HG02885 (cell line): ENCODE data around the gene LRRTM4.

Source experiments
- ATAC-seq: cut with Tn5 transposase; IDR thresholded peaks from one replicate; pipeline ENCODE4 v1.9.1; 2021; ENCODE audit warnings: mild to moderate bottlenecking; ENCODE audit not compliant: unreplicated experiment, poor library complexity

The LRRTM4 gene

GRCh38 chr2:77013457-77013856, 508.7 kb downstream of the LRRTM4 start:
- ATAC-seq: no peak

GRCh38 chr2:77009307-77009706, 512.9 kb downstream of the LRRTM4 start:
- ATAC-seq: no peak

- no peak for ATAC-seq
These were observed 513.3 kb downstream of the LRRTM4 start for GRCh38 chr2:77008853-77009252.

GRCh38 chr2:77007686-77008085, 514.5 kb downstream of the LRRTM4 start:
- no peak for ATAC-seq

GRCh38 chr2:77005522-77005921, 516.7 kb downstream of the LRRTM4 start:
- no peak for ATAC-seq

GRCh38 chr2:77001895-77002294, 520.3 kb downstream of the LRRTM4 start:
- no peak for ATAC-seq

GRCh38 chr2:76998704-76999103, 523.5 kb downstream of the LRRTM4 start:
- no peak for ATAC-seq

GRCh38 chr2:76998152-76998551, 524.0 kb downstream of the LRRTM4 start:
- ATAC-seq: no peak

GRCh38 chr2:76997296-76997695, 524.9 kb downstream of the LRRTM4 start:
- no peak for ATAC-seq

GRCh38 chr2:76985387-76986136, 536.6 kb downstream of the LRRTM4 start:
- ATAC-seq: no peak

- ATAC-seq: no peak
These were observed 537.8 kb downstream of the LRRTM4 start for GRCh38 chr2:76984359-76984758.

GRCh38 chr2:76980067-76980787, 541.9 kb downstream of the LRRTM4 start:
- ATAC-seq: no peak

GRCh38 chr2:76977846-76978727, 544.1 kb downstream of the LRRTM4 start:
- ATAC-seq: no peak

- ATAC-seq: no peak
These were observed 546.4 kb downstream of the LRRTM4 start for GRCh38 chr2:76975752-76976151.

- ATAC-seq: no peak
These were observed 548.6 kb downstream of the LRRTM4 start for GRCh38 chr2:76973610-76974009.

- no peak for ATAC-seq
These were observed 556.4 kb downstream of the LRRTM4 start for GRCh38 chr2:76965772-76966171.

- no peak for ATAC-seq
These were observed 563.4 kb downstream of the LRRTM4 start for GRCh38 chr2:76958749-76959148.

- peak; percentile 88 for ATAC-seq
These were observed 568.3 kb downstream of the LRRTM4 start for GRCh38 chr2:76953733-76954347.

GRCh38 chr2:76946631-76947145, 575.5 kb downstream of the LRRTM4 start:
- ATAC-seq: no peak

GRCh38 chr2:76940559-76940958, 581.6 kb downstream of the LRRTM4 start:
- no peak for ATAC-seq
